ENCODE measurements around the gene SNX11.

GRCh38 chr17:48132385-48132784, 24.8 kb downstream of the SNX11 start:
- TF ChIP-seq, protein P1, sequence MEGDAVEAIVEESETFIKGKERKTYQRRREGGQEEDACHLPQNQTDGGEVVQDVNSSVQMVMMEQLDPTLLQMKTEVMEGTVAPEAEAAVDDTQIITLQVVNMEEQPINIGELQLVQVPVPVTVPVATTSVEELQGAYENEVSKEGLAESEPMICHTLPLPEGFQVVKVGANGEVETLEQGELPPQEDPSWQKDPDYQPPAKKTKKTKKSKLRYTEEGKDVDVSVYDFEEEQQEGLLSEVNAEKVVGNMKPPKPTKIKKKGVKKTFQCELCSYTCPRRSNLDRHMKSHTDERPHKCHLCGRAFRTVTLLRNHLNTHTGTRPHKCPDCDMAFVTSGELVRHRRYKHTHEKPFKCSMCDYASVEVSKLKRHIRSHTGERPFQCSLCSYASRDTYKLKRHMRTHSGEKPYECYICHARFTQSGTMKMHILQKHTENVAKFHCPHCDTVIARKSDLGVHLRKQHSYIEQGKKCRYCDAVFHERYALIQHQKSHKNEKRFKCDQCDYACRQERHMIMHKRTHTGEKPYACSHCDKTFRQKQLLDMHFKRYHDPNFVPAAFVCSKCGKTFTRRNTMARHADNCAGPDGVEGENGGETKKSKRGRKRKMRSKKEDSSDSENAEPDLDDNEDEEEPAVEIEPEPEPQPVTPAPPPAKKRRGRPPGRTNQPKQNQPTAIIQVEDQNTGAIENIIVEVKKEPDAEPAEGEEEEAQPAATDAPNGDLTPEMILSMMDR (IDR thresholded peaks at IDR 0.05; ENCODE audit: borderline replicate concordance, extremely low read depth, low read length, poor library complexity, severe bottlenecking) = no peak
- no peak for TF ChIP-seq EZH2 (IDR thresholded peaks at IDR 0.05; ENCODE audit: borderline replicate concordance, low read depth, low read length, severe bottlenecking)
